Islet of Langerhans (tissue), 1 donor: Measurements from ENCODE around the gene RIMS4.
"Not testable (repeated sequence)": the region's sequence is repeated elsewhere in the genome, so short reads cannot be mapped to it uniquely, and the experiment has no call there.

Experiments used
- FAIRE-seq: peaks from one replicate; lab custom pipeline; 2011; peaks lifted over from hg19 to GRCh38; lab: Jason Lieb, UNC

The RIMS4 gene

GRCh38 chr20:44830523-44830922 lies 20.2 kb upstream of the RIMS4 start:
- no peak for FAIRE-seq

DNA sequence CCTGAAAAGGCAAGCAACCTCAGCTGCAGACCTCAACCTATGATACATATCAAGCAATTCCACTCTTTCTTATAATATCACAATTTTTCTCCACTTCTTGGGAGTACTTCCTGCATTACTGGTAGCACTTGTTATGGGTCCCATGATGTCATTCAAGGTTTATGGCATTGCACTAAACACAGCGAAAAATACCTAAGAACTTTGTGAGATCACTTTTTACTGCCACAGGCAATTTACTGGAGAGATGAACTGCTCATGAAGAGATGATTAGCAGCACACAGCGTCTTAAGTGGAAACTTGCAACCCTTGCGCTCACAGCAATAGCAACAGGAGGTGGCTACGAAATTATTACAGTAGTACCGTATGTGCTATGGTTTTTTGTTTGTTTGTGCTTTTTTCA lies 19.3 kb upstream of the RIMS4 start:
- no peak for FAIRE-seq

- FAIRE-seq: no peak
Measured at GRCh38 chr20:44828640-44829039, 18.3 kb upstream of the RIMS4 start.

DNA sequence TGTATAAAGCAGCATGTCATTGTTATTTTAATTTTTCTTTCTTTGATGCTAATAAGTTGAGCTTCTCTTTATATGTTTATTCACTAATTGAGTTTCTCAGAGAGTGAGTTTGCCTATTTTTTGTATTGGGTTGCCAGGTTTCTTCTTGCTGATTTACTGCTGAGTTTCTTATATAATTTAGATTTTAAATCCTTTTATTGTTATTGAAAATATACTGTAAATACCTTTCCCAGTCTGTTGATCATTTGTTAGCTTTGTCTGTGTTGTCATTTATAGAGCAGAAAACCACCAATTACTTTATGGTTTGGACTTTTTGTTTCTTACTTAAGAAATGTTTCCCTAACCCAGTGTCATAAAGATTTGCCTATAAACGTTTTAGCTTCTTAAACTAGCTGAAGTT lies 17.1 kb upstream of the RIMS4 start:
- FAIRE-seq: no peak

DNA sequence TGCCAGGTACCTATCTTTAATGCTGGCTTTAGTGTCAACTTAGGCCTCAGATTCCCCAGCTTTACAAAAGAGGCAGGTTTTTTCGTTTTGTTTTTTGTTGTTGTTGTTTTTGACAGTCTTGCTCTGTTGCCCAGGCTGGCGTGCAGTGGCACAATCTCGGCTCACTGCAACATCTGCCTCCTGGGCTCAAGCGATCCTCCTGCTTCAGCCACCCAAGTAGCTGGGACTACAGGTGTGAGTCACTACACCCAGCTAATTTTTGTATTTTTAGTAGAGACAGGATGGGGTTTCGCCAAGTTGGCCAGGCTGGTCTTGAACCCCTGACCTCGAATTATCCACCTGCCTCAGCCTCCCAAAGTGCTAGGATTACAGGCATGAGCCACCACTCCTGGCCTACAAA lies 11.2 kb upstream of the RIMS4 start:
- not testable (repeated sequence) for FAIRE-seq

DNA sequence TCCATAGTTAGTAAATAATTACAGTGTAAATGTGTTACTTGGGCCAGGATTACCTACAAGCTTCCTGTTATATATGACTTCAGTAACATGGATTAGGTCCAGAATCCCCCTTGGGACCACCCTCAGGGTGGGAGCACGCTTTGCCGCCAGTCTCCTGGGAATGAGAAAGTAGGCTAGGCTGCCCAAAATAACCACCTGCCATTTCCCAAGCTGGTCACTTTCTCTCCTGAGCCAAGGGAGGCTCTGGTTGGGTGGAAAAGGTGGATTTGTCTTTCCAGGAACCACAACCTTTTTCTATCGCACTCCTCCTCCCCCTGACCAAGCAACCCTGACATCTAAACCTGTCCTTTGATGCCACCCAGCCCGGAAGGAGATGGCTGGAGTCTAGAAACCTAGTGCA lies 9.6 kb upstream of the RIMS4 start:
- no peak for FAIRE-seq

GRCh38 chr20:44817143-44817910 lies 7.0 kb upstream of the RIMS4 start:
- no peak for FAIRE-seq

GRCh38 chr20:44814937-44815336 lies 4.6 kb upstream of the RIMS4 start:
- no peak for FAIRE-seq

DNA sequence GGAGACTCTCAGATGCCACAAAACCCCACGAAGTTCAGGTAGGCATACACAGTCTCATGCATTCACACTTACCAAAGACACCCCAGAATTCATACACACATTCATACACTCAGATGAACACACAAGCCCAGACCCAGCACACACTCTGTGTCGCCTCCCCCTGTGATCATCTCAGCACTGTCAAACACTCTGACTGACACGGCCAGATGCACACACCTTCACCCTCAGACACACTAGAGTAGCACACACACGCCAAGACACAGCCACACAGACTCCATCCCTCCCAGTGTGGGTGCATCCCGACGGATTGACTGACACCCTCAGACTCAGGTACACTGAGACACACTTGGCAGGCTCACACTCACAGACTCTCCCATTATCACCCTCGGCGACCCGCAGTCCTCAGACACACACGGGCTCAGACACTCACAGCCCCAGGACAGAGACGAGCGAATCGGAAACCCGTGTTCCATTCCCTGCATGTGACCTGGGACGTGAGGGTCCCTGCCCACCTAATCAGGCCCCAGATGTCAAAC lies 872 bp upstream of the RIMS4 start:
- no peak for FAIRE-seq

GRCh38 chr20:44810061-44810390 lies 320 bp downstream of the RIMS4 start:
- no peak for FAIRE-seq

GRCh38 chr20:44809380-44810060 lies 826 bp downstream of the RIMS4 start:
- no peak for FAIRE-seq

DNA sequence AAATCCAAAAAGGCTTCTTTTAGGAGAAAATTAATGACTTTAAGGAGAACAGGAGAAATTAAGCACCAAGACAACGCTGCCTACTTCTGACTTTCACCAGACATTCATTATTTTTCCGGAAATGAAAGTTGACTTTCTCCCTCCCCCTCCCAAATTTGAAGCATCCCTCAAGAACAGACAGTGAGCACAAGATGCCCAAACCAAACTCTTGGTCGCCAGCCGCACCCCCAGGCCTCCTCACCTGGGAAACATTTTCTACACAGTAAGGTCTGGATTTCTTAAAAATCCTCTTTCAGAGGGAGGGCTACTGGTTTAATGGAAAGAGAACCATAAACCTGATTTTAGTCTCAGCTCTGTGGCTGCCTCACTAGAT lies 2.7 kb downstream of the RIMS4 start:
- FAIRE-seq: no peak

DNA sequence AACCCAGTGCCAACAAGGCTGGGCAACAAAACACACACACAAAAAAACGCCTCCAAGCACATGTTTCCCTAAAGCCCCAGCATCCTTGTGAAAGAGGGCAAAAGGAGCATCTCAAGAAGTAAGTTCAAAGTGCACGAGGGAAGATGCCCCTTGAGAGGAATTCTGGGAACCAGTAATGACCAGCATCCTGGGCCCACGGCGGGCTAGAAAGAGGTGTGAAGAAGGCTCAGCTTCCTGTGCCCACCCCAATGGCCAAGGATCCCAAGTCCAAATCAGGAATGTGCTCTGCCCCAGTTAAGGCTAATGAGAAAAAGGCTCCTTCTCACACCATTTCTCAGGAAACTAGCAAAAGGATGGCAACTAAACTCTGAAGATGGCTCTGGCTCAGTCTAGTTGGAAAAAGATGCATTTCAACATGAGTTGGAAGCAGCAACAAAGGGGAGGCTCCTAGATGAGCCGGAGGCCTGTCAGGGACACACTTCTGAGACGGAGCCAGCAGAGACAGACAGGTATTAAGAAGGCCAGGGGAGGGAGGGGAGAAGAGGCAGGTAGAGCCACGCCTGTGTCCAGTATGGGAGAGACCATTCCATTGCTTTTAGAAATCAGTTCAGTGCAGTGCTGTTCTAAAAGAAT lies 3.2 kb downstream of the RIMS4 start:
- FAIRE-seq: no peak

DNA sequence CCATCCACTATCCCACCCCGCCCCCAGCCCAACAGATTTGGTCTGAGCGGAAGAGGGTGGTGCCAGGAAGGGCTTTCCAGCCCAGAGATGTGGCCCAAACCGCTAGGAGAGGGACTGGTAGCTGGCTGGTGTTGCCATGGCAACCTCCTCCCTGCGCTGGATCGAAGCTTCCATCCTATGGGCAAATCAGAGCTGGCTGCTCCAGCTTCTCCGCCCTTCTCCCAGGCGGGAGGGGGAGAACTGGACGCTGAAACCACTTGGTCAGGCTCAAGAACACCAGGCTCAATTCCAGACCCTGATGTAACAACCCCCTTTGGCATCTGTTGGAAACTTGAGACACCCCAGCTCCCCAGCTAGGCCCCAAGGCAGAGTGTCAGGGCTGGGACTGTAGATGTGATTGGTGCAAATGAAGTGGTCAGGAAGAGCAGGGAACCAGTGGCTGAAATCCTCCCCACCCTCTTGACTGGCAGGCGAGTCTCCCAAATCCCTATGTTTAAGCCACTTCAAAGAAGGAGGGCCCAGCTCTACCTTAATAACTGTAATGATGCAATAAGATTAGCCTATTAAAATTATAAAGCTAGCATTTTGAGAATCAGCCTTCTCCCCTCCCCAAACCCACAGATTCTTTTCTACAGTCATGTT lies 4.2 kb downstream of the RIMS4 start:
- no peak for FAIRE-seq

DNA sequence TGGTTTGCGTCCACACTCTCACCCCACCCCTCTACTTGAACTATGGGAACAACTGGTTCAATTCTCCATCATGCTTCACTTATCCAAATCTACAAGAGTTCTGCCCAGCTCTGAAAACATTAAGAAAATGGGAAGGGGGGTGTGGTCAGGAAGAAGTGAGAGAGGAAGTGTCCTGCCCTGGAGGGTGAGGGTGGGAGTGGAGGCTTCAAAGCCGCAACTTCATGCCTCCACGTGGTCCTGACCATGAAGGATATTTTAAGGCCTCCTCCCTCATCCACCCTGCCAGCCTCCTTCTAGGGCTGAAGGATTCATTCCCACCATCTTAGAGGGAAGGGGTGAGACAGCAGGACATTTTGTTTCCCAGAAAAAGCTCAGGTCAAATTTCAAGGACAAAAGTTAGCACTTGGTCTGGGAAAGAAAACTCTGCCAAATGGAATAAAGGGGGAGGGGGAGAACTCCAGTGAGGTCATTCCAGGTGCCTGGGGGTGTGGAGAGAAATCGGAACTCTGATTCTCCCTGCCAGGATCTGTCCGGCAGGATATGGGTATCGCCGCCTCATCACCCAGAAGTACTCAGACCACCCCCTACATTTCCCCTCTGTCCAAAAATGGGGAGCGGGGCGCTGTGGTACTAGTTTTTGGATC lies 4.9 kb downstream of the RIMS4 start:
- FAIRE-seq: no peak

DNA sequence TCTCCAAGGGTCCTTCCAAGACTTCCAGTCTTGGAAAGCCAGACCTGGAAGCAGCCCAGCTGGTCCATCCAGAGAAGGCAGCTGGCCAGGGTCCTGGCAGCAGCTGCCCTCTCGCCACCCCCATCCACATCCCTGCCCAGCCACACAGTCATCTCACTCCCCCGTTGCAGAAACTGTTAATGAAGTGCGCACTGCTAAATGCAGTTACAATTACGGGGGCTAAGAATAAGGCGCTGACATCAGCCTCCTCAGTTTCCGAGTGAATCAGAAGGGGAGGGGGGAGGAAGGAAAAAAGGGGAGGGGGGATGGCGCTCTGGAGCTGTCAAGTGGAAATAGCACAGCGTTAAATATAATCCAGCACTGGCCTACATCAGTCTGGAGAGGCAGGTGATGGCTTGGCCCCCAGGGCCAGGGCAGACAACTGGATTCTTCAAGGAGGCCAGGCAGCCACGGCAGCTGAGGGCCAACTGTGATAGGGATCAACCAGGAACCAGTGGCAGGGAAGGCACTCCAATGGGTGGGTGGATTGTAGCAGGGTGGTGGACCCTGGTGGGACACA lies 6.9 kb downstream of the RIMS4 start:
- FAIRE-seq: no peak

DNA sequence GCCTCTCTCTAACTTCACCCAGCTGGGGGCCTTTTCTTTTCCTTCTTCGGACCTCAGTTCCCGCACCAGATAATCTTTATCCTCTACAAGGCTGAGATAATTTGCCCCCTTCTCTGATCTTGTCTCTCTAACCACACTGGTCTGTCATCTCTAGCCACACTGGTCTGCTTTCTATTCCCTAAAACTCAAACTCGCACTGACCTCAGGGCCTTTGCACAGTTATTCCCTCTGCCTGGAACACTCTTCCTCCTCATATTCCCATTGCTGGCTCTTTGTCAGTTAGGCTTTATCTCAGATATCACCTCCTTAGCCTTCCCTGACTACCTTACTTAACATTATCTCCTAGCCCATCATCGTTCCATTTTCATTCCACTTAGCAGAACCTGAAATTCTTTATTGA lies 7.6 kb downstream of the RIMS4 start:
- no peak for FAIRE-seq

GRCh38 chr20:44800391-44801046 lies 9.8 kb downstream of the RIMS4 start:
- FAIRE-seq: no peak

- no peak for FAIRE-seq
Measured at GRCh38 chr20:44799691-44800090, 10.7 kb downstream of the RIMS4 start.

DNA sequence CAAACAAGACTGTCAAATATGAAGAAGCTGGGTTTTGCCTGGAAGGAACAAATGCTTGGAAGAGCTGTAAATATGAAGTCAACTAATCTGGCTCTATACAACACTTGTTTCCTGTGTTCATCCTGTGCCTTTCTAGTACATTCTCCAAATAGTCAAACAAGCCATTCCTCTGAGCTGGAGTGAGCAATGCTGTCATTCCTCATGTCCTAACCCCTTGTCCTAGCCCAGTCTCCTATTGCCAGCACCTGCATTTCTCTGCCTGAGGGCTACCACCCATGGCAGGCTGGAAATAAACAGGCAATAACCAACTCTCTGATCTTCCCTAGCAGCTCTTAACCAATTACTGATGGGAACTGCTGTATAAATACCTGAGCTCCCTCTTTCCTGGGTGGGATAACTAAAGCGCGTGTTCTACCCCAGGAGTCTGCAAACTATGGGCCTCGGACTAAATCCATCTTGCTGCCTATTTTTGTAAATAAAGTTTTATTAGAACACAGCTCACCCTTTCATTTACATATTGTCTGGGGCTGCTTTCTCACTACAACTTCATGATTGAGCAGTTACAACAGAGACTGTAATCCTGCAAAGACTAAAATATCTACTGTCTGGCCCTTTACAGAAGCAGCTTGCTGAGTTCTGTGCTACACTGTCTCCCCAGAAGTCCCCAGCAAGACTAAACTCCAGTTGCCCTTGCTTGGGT lies 13.4 kb downstream of the RIMS4 start:
- FAIRE-seq: no peak

DNA sequence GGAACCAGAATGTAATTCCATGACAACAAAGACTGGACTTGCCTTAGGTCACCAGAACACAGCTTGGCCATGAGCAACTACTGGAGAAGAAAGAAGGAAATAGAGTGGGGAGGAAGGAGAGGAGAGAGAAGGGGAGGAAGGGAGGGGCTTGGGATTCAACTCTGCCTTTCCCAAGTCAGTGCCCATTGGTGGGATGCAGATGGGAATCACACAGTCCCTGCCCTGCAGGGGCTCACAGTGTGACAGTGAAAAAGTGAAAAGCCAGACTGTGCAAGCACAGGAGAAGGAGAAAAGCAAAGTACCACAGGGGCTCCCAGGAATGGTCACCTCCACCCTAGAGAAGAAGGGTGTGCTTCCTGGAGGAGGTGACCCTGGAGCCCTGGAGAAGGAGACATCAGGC lies 14.0 kb downstream of the RIMS4 start:
- FAIRE-seq: no peak
